ENCODE data around the gene P3H2.

- no peak for TF ChIP-seq CTCF (IDR thresholded peaks at IDR 0.05)
- no peak for TF ChIP-seq POLR2A (IDR thresholded peaks at IDR 0.05)
- no peak for TF ChIP-seq EP300 (IDR thresholded peaks at IDR 0.05)
Observed at GRCh38 chr3:190074817-190075216, 45.9 kb downstream of the P3H2 start.

All from stomach (tissue), 4 donors.